ENCODE data around the gene PSMC4. TPM values are rescaled to one million over a fixed set of nuclear protein-coding genes. Genes with fewer than 3 reads are reported as not detected.
A peak's percentile ranks its signal among the peaks of the same experiment; 100 is the strongest.

PSMC4 gene
- 99.7 and 123 TPM in 2 replicates for total RNA-seq (2014; rRNA removed; shearing (Covaris generic); ENCODE audit: low replicate concordance)

DNA sequence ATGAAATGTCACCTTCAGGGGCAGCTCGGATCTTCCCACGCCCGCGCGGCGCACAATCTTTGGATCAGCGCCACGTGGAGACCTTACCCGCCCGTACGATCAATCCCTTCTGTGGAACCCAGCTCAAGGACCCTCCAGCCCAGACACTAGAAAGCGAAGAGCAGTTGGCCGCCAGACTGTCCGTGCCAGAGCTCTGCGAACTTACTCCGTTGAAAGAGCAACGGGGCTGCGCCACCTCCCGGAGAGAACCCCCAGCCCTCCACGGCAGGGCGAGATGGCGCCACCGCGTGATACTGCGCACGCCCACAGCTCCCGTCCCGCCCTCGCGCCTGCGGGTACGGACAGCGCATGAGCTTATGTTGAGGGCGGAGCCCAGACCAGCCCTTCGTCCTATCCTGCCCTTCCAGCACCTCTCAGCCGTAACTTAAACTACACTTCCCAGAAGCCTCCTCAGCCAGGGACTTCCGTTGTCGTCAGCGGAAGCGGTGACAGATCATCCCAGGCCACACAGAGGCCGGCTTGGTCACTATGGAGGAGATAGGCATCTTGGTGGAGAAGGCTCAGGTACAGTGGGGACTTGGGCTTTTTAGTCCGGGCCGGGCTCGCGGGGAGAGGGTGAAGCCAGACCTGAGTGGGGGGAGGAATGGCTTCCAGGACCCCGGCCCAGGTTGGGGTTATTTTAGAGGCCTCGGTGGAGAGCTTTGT, at the start of gene PSMC4:
Gene PSMC4, plus strand, starts transcription at position 491 of the 705 bp plus-strand sequence. Its CDS starts 38 bp downstream, at position 529.
- H3K9ac ChIP-seq (ENCODE audit: low read length): peak within 1 kb of the TSS; percentile 92
- no peaks in the 10 kb centered on the region for H3K27me3 ChIP-seq (ENCODE audit: low read length)
- H3K4me1 ChIP-seq (ENCODE audit: low read length): peaks cover 19% of the 10 kb centered on the region
- H3K36me3 ChIP-seq (ENCODE audit: insufficient read depth, low read length): peaks cover 22% of the 10 kb centered on the region
- peaks cover 35% of the 10 kb centered on the region for H3K79me2 ChIP-seq (ENCODE audit: low read length)
- H3K4me2 ChIP-seq (ENCODE audit: low read depth, low read length, poor library complexity, severe bottlenecking): peak within 1 kb of the TSS; percentile 79
- H3K27ac ChIP-seq (ENCODE audit: low read length): peak within 1 kb of the TSS; percentile 43; the same call in 1 of the 2 replicates
- peak within 1 kb of the TSS; percentile 95 for H2AFZ ChIP-seq (ENCODE audit: low read length)
- peak; percentile 99 for DNase-seq
- H3K9me2 ChIP-seq (replicated peaks; ENCODE audit: insufficient read depth, low read length): no peaks in the 10 kb centered on the region
- H4K20me1 ChIP-seq (ENCODE audit: insufficient read depth, low read depth, low read length): no peaks in the 10 kb centered on the region
- peak within 1 kb of the TSS; percentile 81 for H3K4me3 ChIP-seq (ENCODE audit: low read length)
- H3K9me3 ChIP-seq (ENCODE audit: low read length): no peaks in the 10 kb centered on the region

DNA sequence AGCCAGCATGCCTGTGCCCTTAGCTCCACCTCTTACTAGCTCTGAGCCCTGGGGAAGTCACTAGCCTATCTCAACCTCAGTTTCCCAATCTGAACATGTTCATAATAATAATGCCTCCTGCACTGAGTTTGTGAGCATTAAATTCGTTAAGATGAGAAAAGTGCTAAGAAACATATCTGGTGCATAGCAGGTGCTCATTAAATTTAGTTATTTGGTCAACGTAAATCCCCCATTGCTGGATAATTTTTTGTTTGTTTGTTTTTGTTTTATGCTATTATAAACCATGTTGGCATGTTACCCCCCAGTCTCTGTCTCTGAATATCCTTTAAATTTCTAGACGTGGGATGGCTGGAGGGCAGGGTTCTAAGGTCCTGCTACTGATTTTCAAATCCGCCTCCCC, 47.1 kb upstream of the PSMC4 start:
- Histone ChIP-seq H3K9me3 (ENCODE audit: low read length) (no peaks in the 10 kb centered on the region), H2AFZ (ENCODE audit: low read length) (no peak overlapping the region), H3K4me2 (ENCODE audit: low read depth, low read length, poor library complexity, severe bottlenecking) (no peak overlapping the region), H3K79me2 (ENCODE audit: low read length) (no peaks in the 10 kb centered on the region), H3K27ac (ENCODE audit: low read length) (no peak overlapping the region), H3K36me3 (ENCODE audit: insufficient read depth, low read length) (no peaks in the 10 kb centered on the region), H3K9me2 (replicated peaks; ENCODE audit: insufficient read depth, low read length) (no peaks in the 10 kb centered on the region), H3K27me3 (ENCODE audit: low read length) (no peaks in the 10 kb centered on the region), H4K20me1 (ENCODE audit: insufficient read depth, low read depth, low read length) (no peaks in the 10 kb centered on the region), H3K4me3 (ENCODE audit: low read length) (no peak overlapping the region), H3K9ac (ENCODE audit: low read length) (no peak overlapping the region), H3K4me1 (ENCODE audit: low read length) (no peaks in the 10 kb centered on the region)
- DNase-seq: peak; percentile 34

DNA sequence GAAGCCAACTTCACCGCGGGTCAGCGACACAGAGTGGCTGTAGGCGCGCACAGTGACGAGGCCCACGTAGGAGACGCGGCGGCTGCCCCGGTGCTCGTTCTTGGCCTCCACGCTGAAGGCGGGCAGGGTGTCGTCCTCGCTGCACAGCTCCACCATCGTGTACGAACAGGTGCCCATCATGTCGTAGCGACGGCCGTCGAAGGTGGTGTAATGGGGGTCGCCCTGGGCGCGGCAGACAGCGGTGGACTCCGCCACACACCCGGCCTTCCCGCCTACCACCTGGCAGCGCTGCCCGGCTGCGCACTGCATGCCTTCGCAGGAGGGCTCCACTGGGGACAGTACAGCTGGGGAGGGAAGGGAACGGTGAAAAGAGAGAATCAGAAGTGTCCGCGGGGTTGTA, 46.6 kb upstream of the PSMC4 start:
- H3K4me3 ChIP-seq (ENCODE audit: low read length): no peak overlapping the region
- H2AFZ ChIP-seq (ENCODE audit: low read length): no peak overlapping the region
- H3K9me2 ChIP-seq (replicated peaks; ENCODE audit: insufficient read depth, low read length): no peaks in the 10 kb centered on the region
- H3K9ac ChIP-seq (ENCODE audit: low read length): no peak overlapping the region
- no peaks in the 10 kb centered on the region for H3K4me1 ChIP-seq (ENCODE audit: low read length)
- H3K27me3 ChIP-seq (ENCODE audit: low read length): no peaks in the 10 kb centered on the region
- no peak for DNase-seq
- no peaks in the 10 kb centered on the region for H4K20me1 ChIP-seq (ENCODE audit: insufficient read depth, low read depth, low read length)
- no peaks in the 10 kb centered on the region for H3K36me3 ChIP-seq (ENCODE audit: insufficient read depth, low read length)
- no peaks in the 10 kb centered on the region for H3K79me2 ChIP-seq (ENCODE audit: low read length)
- H3K27ac ChIP-seq (ENCODE audit: low read length): no peak overlapping the region
- H3K4me2 ChIP-seq (ENCODE audit: low read depth, low read length, poor library complexity, severe bottlenecking): no peak overlapping the region
- H3K9me3 ChIP-seq (ENCODE audit: low read length): no peaks in the 10 kb centered on the region

DNA sequence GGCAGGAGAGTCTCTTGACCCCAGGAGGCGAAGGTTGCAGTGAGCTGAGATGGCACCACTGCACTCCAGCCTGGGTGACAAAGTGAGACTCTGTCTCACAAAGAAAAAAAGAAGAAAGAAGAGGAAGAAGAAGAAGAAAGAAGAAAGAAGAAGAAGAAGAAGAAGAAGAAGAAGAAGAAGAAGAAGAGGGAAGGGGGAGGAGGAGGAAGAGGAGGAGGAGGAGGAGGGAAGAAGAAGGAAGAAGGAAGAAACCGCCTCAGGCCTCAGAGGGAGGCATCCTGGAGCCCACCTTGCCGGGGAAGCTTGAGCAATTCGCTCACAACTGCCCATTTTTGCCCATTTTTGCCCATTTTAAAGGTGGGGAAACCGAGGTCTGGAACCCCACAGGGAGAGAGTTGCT, 46.0 kb upstream of the PSMC4 start:
- H3K4me3 ChIP-seq (ENCODE audit: low read length): no peak overlapping the region
- no peak overlapping the region for H2AFZ ChIP-seq (ENCODE audit: low read length)
- H3K27ac ChIP-seq (ENCODE audit: low read length): no peak overlapping the region

DNA sequence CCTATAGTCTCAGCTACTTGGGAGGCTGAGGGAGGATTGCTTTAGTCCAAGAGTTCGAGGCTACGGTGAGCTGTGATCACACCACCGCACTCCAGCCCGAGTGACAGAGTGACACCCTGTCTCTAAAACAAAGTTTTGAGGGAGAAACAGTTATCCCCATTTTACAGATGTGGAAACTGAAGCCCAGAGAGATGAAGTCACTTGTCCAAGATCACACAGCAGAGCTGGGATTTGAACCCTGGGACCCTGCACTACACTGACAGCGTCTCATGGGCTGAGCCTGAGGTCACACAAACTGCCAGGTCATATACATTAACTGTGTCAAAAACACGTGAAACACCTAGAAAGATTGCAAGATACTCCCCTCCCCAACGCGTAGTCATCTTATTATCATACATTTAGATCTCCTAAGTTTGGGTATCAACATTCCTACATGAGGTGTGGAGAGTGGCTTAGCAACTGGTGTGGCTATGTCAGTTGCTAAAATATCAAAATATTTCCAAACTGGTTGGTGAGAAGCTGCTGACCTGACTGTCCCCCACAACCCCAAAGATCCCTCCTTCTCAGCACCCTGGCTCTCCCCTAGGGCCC, 44.7 kb upstream of the PSMC4 start:
- Histone ChIP-seq H4K20me1 (ENCODE audit: insufficient read depth, low read depth, low read length) (no peaks in the 10 kb centered on the region), H3K4me1 (ENCODE audit: low read length) (no peaks in the 10 kb centered on the region), H3K27me3 (ENCODE audit: low read length) (no peaks in the 10 kb centered on the region), H3K9ac (ENCODE audit: low read length) (no peak overlapping the region), H3K36me3 (ENCODE audit: insufficient read depth, low read length) (no peaks in the 10 kb centered on the region), H2AFZ (ENCODE audit: low read length) (no peak overlapping the region), H3K27ac (ENCODE audit: low read length) (no peak overlapping the region), H3K9me2 (replicated peaks; ENCODE audit: insufficient read depth, low read length) (no peaks in the 10 kb centered on the region), H3K4me2 (ENCODE audit: low read depth, low read length, poor library complexity, severe bottlenecking) (no peak overlapping the region), H3K79me2 (ENCODE audit: low read length) (no peaks in the 10 kb centered on the region), H3K4me3 (ENCODE audit: low read length) (no peak overlapping the region), H3K9me3 (ENCODE audit: low read length) (no peaks in the 10 kb centered on the region)
- no peak for DNase-seq

More for the DNA sequence above, 46.0 kb upstream of the PSMC4 start:
- Histone ChIP-seq H3K79me2 (ENCODE audit: low read length) (no peaks in the 10 kb centered on the region), H3K27me3 (ENCODE audit: low read length) (no peaks in the 10 kb centered on the region), H3K4me2 (ENCODE audit: low read depth, low read length, poor library complexity, severe bottlenecking) (no peak overlapping the region), H3K9me3 (ENCODE audit: low read length) (no peaks in the 10 kb centered on the region), H3K9me2 (replicated peaks; ENCODE audit: insufficient read depth, low read length) (no peaks in the 10 kb centered on the region), H3K4me1 (ENCODE audit: low read length) (no peaks in the 10 kb centered on the region), H3K36me3 (ENCODE audit: insufficient read depth, low read length) (no peaks in the 10 kb centered on the region), H3K9ac (ENCODE audit: low read length) (no peak overlapping the region), H4K20me1 (ENCODE audit: insufficient read depth, low read depth, low read length) (no peaks in the 10 kb centered on the region)
- no peak for DNase-seq

DNA sequence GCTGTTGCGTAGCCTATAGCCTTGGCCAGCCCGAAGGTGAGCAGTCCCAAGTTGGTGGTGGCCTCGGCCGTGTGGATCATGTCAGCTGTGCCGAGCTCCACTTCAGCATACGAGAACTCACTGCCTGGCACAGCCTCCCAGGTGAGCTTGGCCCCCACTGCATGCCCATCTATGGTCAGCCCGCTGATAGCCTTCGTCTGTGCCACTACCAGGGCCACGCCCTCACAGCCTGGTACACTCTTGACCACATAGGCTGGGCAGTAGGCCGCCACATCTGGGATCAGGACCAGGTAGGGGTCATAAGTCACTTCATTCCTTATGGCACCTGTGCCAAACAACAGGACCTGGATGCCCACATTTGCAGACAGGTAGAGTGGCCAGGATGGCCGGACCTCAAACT, 43.9 kb upstream of the PSMC4 start:
- DNase-seq: no peak
- Histone ChIP-seq H3K9me3 (ENCODE audit: low read length) (no peaks in the 10 kb centered on the region), H3K9me2 (replicated peaks; ENCODE audit: insufficient read depth, low read length) (no peaks in the 10 kb centered on the region), H3K4me1 (ENCODE audit: low read length) (no peaks in the 10 kb centered on the region), H3K9ac (ENCODE audit: low read length) (no peak overlapping the region), H3K79me2 (ENCODE audit: low read length) (no peaks in the 10 kb centered on the region), H2AFZ (ENCODE audit: low read length) (no peak overlapping the region), H3K27ac (ENCODE audit: low read length) (no peak overlapping the region), H3K27me3 (ENCODE audit: low read length) (no peaks in the 10 kb centered on the region), H3K4me2 (ENCODE audit: low read depth, low read length, poor library complexity, severe bottlenecking) (no peak overlapping the region), H3K36me3 (ENCODE audit: insufficient read depth, low read length) (no peaks in the 10 kb centered on the region), H4K20me1 (ENCODE audit: insufficient read depth, low read depth, low read length) (no peaks in the 10 kb centered on the region), H3K4me3 (ENCODE audit: low read length) (no peak overlapping the region)

DNA sequence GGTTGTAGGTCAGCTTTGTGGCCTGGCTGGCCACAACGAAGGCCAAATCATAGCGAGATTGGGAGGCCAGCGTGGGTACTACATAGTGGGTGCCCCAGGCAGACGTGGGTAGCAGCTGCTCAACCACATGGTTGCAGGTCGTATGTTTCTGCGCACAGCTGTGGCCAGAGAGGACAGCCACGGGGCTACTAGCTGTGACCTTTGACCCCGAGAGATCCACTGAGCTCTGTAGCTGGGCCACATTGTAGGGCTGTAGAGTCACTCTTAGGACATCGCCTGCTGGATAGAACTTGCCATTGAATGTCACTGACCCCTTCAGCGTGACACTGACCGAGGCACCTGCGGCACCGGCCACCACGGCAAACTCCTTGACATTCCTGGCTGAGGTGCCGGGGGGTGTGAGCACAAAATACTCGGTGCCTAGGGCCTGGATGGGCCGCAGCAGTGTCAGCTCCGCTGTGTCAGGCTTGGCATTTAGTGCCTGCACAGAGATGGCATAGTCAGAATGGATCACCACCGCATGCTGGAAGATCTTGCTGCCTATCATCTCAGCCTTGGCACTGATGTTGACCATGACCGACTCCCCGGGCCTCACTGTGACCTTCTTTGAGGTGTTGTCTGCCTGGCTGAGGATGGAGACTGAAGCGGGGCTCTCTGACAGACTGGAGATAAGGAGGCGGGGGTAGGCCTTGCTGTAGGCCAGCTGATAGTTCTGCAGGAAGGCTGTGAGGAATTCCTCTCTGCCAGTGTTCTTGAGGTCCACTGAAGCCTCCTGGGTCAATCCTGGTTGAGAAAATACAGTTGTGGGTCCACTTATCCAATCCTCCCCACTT, 43.2 kb upstream of the PSMC4 start:
- H3K79me2 ChIP-seq (ENCODE audit: low read length): no peaks in the 10 kb centered on the region
- no peaks in the 10 kb centered on the region for H3K4me1 ChIP-seq (ENCODE audit: low read length)
- DNase-seq: peak; percentile 19
- no peak overlapping the region for H3K4me2 ChIP-seq (ENCODE audit: low read depth, low read length, poor library complexity, severe bottlenecking)
- no peaks in the 10 kb centered on the region for H3K9me2 ChIP-seq (replicated peaks; ENCODE audit: insufficient read depth, low read length)
- H4K20me1 ChIP-seq (ENCODE audit: insufficient read depth, low read depth, low read length): no peaks in the 10 kb centered on the region
- no peaks in the 10 kb centered on the region for H3K27me3 ChIP-seq (ENCODE audit: low read length)
- H3K9me3 ChIP-seq (ENCODE audit: low read length): no peaks in the 10 kb centered on the region
- H2AFZ ChIP-seq (ENCODE audit: low read length): no peak overlapping the region
- H3K4me3 ChIP-seq (ENCODE audit: low read length): no peak overlapping the region
- H3K27ac ChIP-seq (ENCODE audit: low read length): no peak overlapping the region
- no peak overlapping the region for H3K9ac ChIP-seq (ENCODE audit: low read length)
- H3K36me3 ChIP-seq (ENCODE audit: insufficient read depth, low read length): no peaks in the 10 kb centered on the region

DNA sequence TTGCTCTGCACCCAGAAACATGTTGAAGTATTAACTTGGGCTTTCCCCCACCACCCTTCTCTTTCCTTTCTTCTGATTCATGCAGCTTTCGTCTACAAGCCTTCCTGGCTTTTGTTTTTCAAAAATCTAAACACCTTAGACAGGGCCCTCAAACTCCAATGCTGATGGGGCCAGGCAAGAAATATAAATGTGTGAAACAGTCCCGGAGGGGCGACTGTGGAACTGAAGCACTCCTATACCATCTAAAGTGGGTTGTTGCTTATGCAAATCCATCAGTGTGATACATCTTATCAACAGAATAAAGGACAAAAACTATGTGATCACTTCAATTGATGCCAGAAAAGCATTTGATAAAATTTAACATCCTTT, 42.6 kb upstream of the PSMC4 start:
- Histone ChIP-seq H3K27me3 (ENCODE audit: low read length) (no peaks in the 10 kb centered on the region), H3K9ac (ENCODE audit: low read length) (no peak overlapping the region)

More for the DNA sequence above, 42.6 kb upstream of the PSMC4 start:
- no peaks in the 10 kb centered on the region for H3K36me3 ChIP-seq (ENCODE audit: insufficient read depth, low read length)
- H3K4me1 ChIP-seq (ENCODE audit: low read length): no peaks in the 10 kb centered on the region
- H4K20me1 ChIP-seq (ENCODE audit: insufficient read depth, low read depth, low read length): no peaks in the 10 kb centered on the region
- H3K27ac ChIP-seq (ENCODE audit: low read length): no peak overlapping the region
- H3K4me3 ChIP-seq (ENCODE audit: low read length): no peak overlapping the region
- no peaks in the 10 kb centered on the region for H3K79me2 ChIP-seq (ENCODE audit: low read length)
- no peak overlapping the region for H2AFZ ChIP-seq (ENCODE audit: low read length)
- DNase-seq: peak; percentile 33
- no peaks in the 10 kb centered on the region for H3K9me3 ChIP-seq (ENCODE audit: low read length)
- H3K4me2 ChIP-seq (ENCODE audit: low read depth, low read length, poor library complexity, severe bottlenecking): no peak overlapping the region
- H3K9me2 ChIP-seq (replicated peaks; ENCODE audit: insufficient read depth, low read length): no peaks in the 10 kb centered on the region
